Fibroblast of the conjunctiva (primary cell): ENCODE results near the gene MRPL34.

Experiments used
- DNase-seq: peaks from one replicate; pipeline ENCODE4 v3.0.0-alpha.2; 2010; ENCODE audit warnings: low read depth

MRPL34 gene

GRCh38 chr19:17309965-17310461, 4.3 kb downstream of the MRPL34 start:
- no peak for DNase-seq

GRCh38 chr19:17311455-17312188, 6.0 kb downstream of the MRPL34 start:
- no peak for DNase-seq

- no peak for DNase-seq
Observed at GRCh38 chr19:17312189-17313113, 6.8 kb downstream of the MRPL34 start.

- DNase-seq = no peak
Observed at GRCh38 chr19:17314007-17314593, 8.4 kb downstream of the MRPL34 start.

- no peak for DNase-seq
Observed at GRCh38 chr19:17318966-17319365, 13.3 kb downstream of the MRPL34 start.

- no peak for DNase-seq
Observed at GRCh38 chr19:17319473-17320238, 14.0 kb downstream of the MRPL34 start.

- no peak for DNase-seq
Observed at GRCh38 chr19:17320435-17320834, 14.8 kb downstream of the MRPL34 start.

- DNase-seq = no peak
Observed at GRCh38 chr19:17321655-17322489, 16.2 kb downstream of the MRPL34 start.

GRCh38 chr19:17322854-17323253, 17.2 kb downstream of the MRPL34 start:
- no peak for DNase-seq

GRCh38 chr19:17323300-17323963, 17.8 kb downstream of the MRPL34 start:
- DNase-seq = no peak

GRCh38 chr19:17323964-17324332, 18.3 kb downstream of the MRPL34 start:
- DNase-seq = no peak

GRCh38 chr19:17324357-17325114, 18.9 kb downstream of the MRPL34 start:
- no peak for DNase-seq

- no peak for DNase-seq
Observed at GRCh38 chr19:17325133-17325532, 19.5 kb downstream of the MRPL34 start.

GRCh38 chr19:17325881-17326594, 20.4 kb downstream of the MRPL34 start:
- no peak for DNase-seq

- DNase-seq = no peak
Observed at GRCh38 chr19:17326595-17326966, 20.9 kb downstream of the MRPL34 start.

- no peak for DNase-seq
Observed at GRCh38 chr19:17327068-17327653, 21.5 kb downstream of the MRPL34 start.

GRCh38 chr19:17327654-17328516, 22.2 kb downstream of the MRPL34 start:
- DNase-seq = no peak
